HFFc6 (cell line): ENCODE data around the gene RC3H2. TPM values are rescaled to one million over a fixed set of nuclear protein-coding genes. Genes with fewer than 3 reads are reported as not detected.

ENCODE experiments used
- DNase-seq: peaks from one replicate; pipeline ENCODE4 v3.0.0-alpha.2; 2018
- H3K27ac Mint-ChIP-seq: 2 replicates; pipeline ENCODE4 v1.8.0; 2020; ENCODE audit warnings: mild to moderate bottlenecking, mixed read lengths
- H3K27me3 Mint-ChIP-seq: 2 replicates; pipeline ENCODE4 v1.8.0; 2021; ENCODE audit warnings: mild to moderate bottlenecking, moderate library complexity, mixed read lengths; ENCODE audit not compliant: insufficient read depth
- H3K36me3 Mint-ChIP-seq: 2 replicates; pipeline ENCODE4 v1.8.0; 2021; ENCODE audit warnings: low read depth, mixed read lengths
- H3K4me1 Mint-ChIP-seq: 2 replicates; pipeline ENCODE4 v1.8.0; 2020; ENCODE audit warnings: low read depth, mixed read lengths
- H3K4me3 Mint-ChIP-seq: 2 replicates; pipeline ENCODE4 v1.8.0; 2020; ENCODE audit warnings: mild to moderate bottlenecking, moderate library complexity, mixed read lengths
- H3K9me3 Mint-ChIP-seq: 2 replicates; pipeline ENCODE4 v1.8.0; 2020; ENCODE audit warnings: mild to moderate bottlenecking, mixed read lengths
- long read RNA-seq: library from polyadenylated mRNA; unstranded; transcript quantifications from one replicate; pipeline ENCODE4 v2.0.0, GENCODE V29; 2019
- total RNA-seq, 6 experiments: library from RNA; stranded (reverse); fragmentation: NEBNext Ultra II Directional; extraction: Animal tissue kit (Norgen Biotek cat#: 25700); gene quantifications; 2 replicates in 1 of 6; 3 replicates in 5 of 6; pipeline ENCODE4 v1.2.3, GENCODE V29; 2021
- TF ChIP-seq, protein P1 (sequence below): fragments of 200-600 bp; sonication (generic); IDR thresholded peaks from 2 replicates; pipeline ENCODE4 v1.5.0; 2021; ENCODE audit warnings: antibody characterized with exemption, mild to moderate bottlenecking

RC3H2 gene
- total RNA-seq: 10 to 100 TPM; 38.8 to 46.1 (median 41.5) TPM
- long read RNA-seq, partial matches to known transcripts: 7 of 24 reads
- long read RNA-seq, other reads (novel, unspliced or antisense): 15 of 24 reads

- Mint-ChIP-seq H3K4me1 (peaks cover 25% of the 10 kb centered on the region), H3K27ac (peak within 1 kb of the TSS; percentile 99), H3K27me3 (no peaks in the 10 kb centered on the region), H3K4me3 (peak within 1 kb of the TSS; percentile 96), H3K9me3 (no peaks in the 10 kb centered on the region), H3K36me3 (peaks cover 13% of the 10 kb centered on the region; the same call in 1 of the 2 replicates)
- peak; percentile 100 for DNase-seq
- TF ChIP-seq, protein P1, sequence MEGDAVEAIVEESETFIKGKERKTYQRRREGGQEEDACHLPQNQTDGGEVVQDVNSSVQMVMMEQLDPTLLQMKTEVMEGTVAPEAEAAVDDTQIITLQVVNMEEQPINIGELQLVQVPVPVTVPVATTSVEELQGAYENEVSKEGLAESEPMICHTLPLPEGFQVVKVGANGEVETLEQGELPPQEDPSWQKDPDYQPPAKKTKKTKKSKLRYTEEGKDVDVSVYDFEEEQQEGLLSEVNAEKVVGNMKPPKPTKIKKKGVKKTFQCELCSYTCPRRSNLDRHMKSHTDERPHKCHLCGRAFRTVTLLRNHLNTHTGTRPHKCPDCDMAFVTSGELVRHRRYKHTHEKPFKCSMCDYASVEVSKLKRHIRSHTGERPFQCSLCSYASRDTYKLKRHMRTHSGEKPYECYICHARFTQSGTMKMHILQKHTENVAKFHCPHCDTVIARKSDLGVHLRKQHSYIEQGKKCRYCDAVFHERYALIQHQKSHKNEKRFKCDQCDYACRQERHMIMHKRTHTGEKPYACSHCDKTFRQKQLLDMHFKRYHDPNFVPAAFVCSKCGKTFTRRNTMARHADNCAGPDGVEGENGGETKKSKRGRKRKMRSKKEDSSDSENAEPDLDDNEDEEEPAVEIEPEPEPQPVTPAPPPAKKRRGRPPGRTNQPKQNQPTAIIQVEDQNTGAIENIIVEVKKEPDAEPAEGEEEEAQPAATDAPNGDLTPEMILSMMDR: no peak; the same call in 1 of the 2 replicates
These were observed at the start of gene RC3H2 for GRCh38 chr9:122904823-122905710. RC3H2 (minus strand) TSS chr9:122905359; CDS start chr9:122897509, 7,850 bp downstream.

GRCh38 chr9:122954253-122954691, 49.1 kb upstream of the RC3H2 start:
- Mint-ChIP-seq H3K27me3 (peaks cover 2% of the 10 kb centered on the region; the same call in 1 of the 2 replicates), H3K36me3 (no peaks in the 10 kb centered on the region), H3K9me3 (no peaks in the 10 kb centered on the region), H3K4me3 (no peak overlapping the region), H3K4me1 (peaks cover 41% of the 10 kb centered on the region), H3K27ac (peak overlapping the region; percentile 42; the same call in 1 of the 2 replicates)
- DNase-seq: peak; percentile 42
- TF ChIP-seq, protein P1: no peak

GRCh38 chr9:122951056-122951455, 45.9 kb upstream of the RC3H2 start:
- H3K9me3 Mint-ChIP-seq: no peaks in the 10 kb centered on the region
- TF ChIP-seq, protein P1: no peak

GRCh38 chr9:122950263-122950662, 45.1 kb upstream of the RC3H2 start:
- peaks cover 56% of the 10 kb centered on the region for H3K4me1 Mint-ChIP-seq
- peaks cover 2% of the 10 kb centered on the region; the same call in 1 of the 2 replicates for H3K27me3 Mint-ChIP-seq
- no peak overlapping the region for H3K27ac Mint-ChIP-seq

More at GRCh38 chr9:122951056-122951455, 45.9 kb upstream of the RC3H2 start:
- Mint-ChIP-seq H3K4me3 (no peak overlapping the region), H3K36me3 (peaks cover 3% of the 10 kb centered on the region; the same call in 1 of the 2 replicates), H3K27ac (no peak overlapping the region), H3K4me1 (peaks cover 53% of the 10 kb centered on the region), H3K27me3 (peaks cover 2% of the 10 kb centered on the region; the same call in 1 of the 2 replicates)
- no peak for DNase-seq

DNA sequence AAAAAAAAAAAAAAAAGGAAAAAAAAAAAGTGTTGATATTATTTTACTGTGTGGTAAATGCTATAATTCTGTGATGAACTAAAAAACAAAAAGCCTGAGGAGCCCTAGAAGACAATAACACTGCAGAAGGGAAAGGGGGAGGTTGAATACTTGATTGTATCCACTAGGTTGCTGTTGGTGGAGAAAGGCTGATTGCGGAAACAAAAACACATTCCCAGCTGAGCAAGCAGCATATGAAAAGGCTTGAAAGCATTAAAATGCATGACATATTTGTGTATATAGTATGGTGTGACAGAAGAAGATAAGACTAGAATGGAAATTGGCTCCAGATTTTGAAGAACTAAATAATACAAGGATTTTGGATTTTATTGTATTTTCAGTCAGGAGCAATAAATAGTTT, 44.5 kb upstream of the RC3H2 start:
- TF ChIP-seq, protein P1: no peak
- Mint-ChIP-seq H3K4me1 (peaks cover 55% of the 10 kb centered on the region), H3K27me3 (peaks cover 2% of the 10 kb centered on the region; the same call in 1 of the 2 replicates), H3K27ac (no peak overlapping the region), H3K4me3 (no peak overlapping the region), H3K36me3 (peaks cover 3% of the 10 kb centered on the region; the same call in 1 of the 2 replicates), H3K9me3 (no peaks in the 10 kb centered on the region)
- DNase-seq: no peak

More at GRCh38 chr9:122950263-122950662, 45.1 kb upstream of the RC3H2 start:
- H3K4me3 Mint-ChIP-seq: no peak overlapping the region
- no peaks in the 10 kb centered on the region for H3K9me3 Mint-ChIP-seq
- H3K36me3 Mint-ChIP-seq: peaks cover 3% of the 10 kb centered on the region; the same call in 1 of the 2 replicates
- no peak for DNase-seq
- TF ChIP-seq, protein P1: no peak
